Measurements from ENCODE around the gene EVA1C. TPM values are rescaled to one million over a fixed set of nuclear protein-coding genes. Genes with fewer than 3 reads are reported as not detected.

Gene EVA1C
- total and polyA plus RNA-seq, 2 experiments from 2014 or later: 4.6 to 6.9 TPM

GRCh38 chr21:32410916-32411315, 1.6 kb upstream of the EVA1C start (continued):
- TF ChIP-seq REST (IDR thresholded peaks at IDR 0.05; ENCODE audit: unreplicated experiment): no peak
- TF ChIP-seq EZH2 (IDR thresholded peaks at IDR 0.05; ENCODE audit: low read depth, unreplicated experiment): no peak
- TF ChIP-seq POLR2AphosphoS5 (IDR thresholded peaks at IDR 0.05; ENCODE audit: low read depth): no peak
- TF ChIP-seq EZH2phosphoT487 (IDR thresholded peaks at IDR 0.05; ENCODE audit: unreplicated experiment): no peak

- peak; percentile 74 for DNase-seq (ENCODE audit: low spot score)
- Histone ChIP-seq H3K27me3 (ENCODE audit: insufficient read depth) (peaks cover 71% of the 10 kb centered on the region), H3K4me3 (peak overlapping the region; percentile 82), H3F3A (replicated peaks; ENCODE audit: low read depth) (peaks cover 17% of the 10 kb centered on the region; the same call in 1 of the 2 replicates), H3K9me2 (ENCODE audit: insufficient read depth) (no peaks in the 10 kb centered on the region), H2AFZ (peak overlapping the region; percentile 99), H3K27ac (ENCODE audit: low read depth) (no peak overlapping the region), H3K79me2 (replicated peaks; ENCODE audit: insufficient read depth) (no peaks in the 10 kb centered on the region; the same call in 1 of the 2 replicates), H4K20me1 (replicated peaks; ENCODE audit: insufficient read depth) (0 out of 2 replicates have a peak, but pooled peaks cover 5% of the 10 kb centered on the region), H3K4me2 (peak overlapping the region; percentile 97), H3K4me1 (ENCODE audit: insufficient read depth) (peaks cover 34% of the 10 kb centered on the region), H3K36me3 (ENCODE audit: insufficient read depth) (peaks cover 3% of the 10 kb centered on the region; the same call in 1 of the 2 replicates)
- H3K4me3 Mint-ChIP-seq: peak overlapping the region; percentile 80
- no peaks in the 10 kb centered on the region; the same call in 2 of the 3 replicates for H3K9me3 Mint-ChIP-seq
- peak; percentile 22 for ATAC-seq
- peaks cover 31% of the 10 kb centered on the region for H3K4me1 Mint-ChIP-seq
- H3K27me3 Mint-ChIP-seq (ENCODE audit: insufficient read depth, low read depth, poor library complexity): peaks cover 45% of the 10 kb centered on the region
- TF ChIP-seq CTCF (conservative IDR thresholded peaks at IDR 0.05; ENCODE audit: low read depth in 2 of 2): no peak
- peak; percentile 66 for TF ChIP-seq EZH2 (IDR thresholded peaks at IDR 0.05; ENCODE audit: low read depth, unreplicated experiment)
- TF ChIP-seq CREB1 (CRISPR knock-in tag; IDR thresholded peaks at IDR 0.05; ENCODE audit: low read depth): peak; percentile 50
- no peak overlapping the region for H3K27ac Mint-ChIP-seq
- no peaks in the 10 kb centered on the region for H3K36me3 Mint-ChIP-seq (ENCODE audit: low read depth)
Measured at GRCh38 chr21:32411350-32412161, 950 bp upstream of the EVA1C start.
